ENCODE results near the gene ATAD1.

DNA sequence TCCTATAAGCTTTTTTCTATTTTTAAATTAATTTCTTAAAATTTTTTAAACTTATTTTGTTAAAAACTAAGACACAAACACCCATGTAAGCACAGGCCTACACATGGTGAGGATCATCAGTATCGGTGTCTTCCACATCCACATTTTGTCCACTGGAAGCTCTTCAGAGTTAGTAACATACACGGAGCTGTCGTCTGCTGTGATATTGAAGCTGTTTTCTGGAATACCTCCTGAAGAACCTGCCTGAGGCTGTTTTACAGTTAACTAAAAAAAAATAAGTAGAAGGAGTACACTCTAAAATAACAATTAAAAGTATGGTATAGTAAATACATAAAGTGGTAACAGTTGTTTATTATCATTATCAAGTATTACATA lies 27.6 kb upstream of the ATAD1 start:
- TF ChIP-seq, protein P1, sequence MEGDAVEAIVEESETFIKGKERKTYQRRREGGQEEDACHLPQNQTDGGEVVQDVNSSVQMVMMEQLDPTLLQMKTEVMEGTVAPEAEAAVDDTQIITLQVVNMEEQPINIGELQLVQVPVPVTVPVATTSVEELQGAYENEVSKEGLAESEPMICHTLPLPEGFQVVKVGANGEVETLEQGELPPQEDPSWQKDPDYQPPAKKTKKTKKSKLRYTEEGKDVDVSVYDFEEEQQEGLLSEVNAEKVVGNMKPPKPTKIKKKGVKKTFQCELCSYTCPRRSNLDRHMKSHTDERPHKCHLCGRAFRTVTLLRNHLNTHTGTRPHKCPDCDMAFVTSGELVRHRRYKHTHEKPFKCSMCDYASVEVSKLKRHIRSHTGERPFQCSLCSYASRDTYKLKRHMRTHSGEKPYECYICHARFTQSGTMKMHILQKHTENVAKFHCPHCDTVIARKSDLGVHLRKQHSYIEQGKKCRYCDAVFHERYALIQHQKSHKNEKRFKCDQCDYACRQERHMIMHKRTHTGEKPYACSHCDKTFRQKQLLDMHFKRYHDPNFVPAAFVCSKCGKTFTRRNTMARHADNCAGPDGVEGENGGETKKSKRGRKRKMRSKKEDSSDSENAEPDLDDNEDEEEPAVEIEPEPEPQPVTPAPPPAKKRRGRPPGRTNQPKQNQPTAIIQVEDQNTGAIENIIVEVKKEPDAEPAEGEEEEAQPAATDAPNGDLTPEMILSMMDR (IDR thresholded peaks at IDR 0.05; ENCODE audit: insufficient read depth, low read depth, low read length), result no peak
- no peak for TF ChIP-seq EZH2 (IDR thresholded peaks at IDR 0.05; ENCODE audit: insufficient read depth, low read length)

Measured in astrocyte (in vitro differentiated cells and primary cell).